Skin epidermis (tissue), 12 donors: ENCODE results near the gene GMCL2.
"Not testable (repeated sequence)": the region's sequence is repeated elsewhere in the genome, so short reads cannot be mapped to it uniquely, and the experiment has no call there.

Experiments
- H3K27ac ChIP-seq, 21 experiments: fragments of 200-600 bp; sonication (generic) in 11 of 21; one replicate each; pipeline ENCODE4 v1.5.0; 2020; ENCODE audit warnings: mild to moderate bottlenecking in 3 of 21, inconsistent platforms in 2 of 21, moderate library complexity in 2 of 21
- H3K4me3 ChIP-seq, 7 experiments: fragments of 200-600 bp; sonication (generic) in 2 of 7; one replicate each; pipeline ENCODE4 v1.5.0; 2020; ENCODE audit warnings: inconsistent platforms in 2 of 7, mild to moderate bottlenecking in 2 of 7, moderate library complexity in 1 of 7

Gene GMCL2

GRCh38 chr5:178208540-178209227, 21.5 kb upstream of the GMCL2 start:
- no peak overlapping the region for H3K4me3 ChIP-seq
- no peak overlapping the region for H3K27ac ChIP-seq

GRCh38 chr5:178207917-178208280, 20.7 kb upstream of the GMCL2 start:
- Histone ChIP-seq H3K27ac (peak overlapping the region in 2 of 21 experiments; percentile 34 to 98), H3K4me3 (no peak overlapping the region)

GRCh38 chr5:178207183-178207916, 20.2 kb upstream of the GMCL2 start:
- H3K27ac ChIP-seq, result peak overlapping the region in 6 of 21 experiments; percentile 29 to 98 (median 82)

DNA sequence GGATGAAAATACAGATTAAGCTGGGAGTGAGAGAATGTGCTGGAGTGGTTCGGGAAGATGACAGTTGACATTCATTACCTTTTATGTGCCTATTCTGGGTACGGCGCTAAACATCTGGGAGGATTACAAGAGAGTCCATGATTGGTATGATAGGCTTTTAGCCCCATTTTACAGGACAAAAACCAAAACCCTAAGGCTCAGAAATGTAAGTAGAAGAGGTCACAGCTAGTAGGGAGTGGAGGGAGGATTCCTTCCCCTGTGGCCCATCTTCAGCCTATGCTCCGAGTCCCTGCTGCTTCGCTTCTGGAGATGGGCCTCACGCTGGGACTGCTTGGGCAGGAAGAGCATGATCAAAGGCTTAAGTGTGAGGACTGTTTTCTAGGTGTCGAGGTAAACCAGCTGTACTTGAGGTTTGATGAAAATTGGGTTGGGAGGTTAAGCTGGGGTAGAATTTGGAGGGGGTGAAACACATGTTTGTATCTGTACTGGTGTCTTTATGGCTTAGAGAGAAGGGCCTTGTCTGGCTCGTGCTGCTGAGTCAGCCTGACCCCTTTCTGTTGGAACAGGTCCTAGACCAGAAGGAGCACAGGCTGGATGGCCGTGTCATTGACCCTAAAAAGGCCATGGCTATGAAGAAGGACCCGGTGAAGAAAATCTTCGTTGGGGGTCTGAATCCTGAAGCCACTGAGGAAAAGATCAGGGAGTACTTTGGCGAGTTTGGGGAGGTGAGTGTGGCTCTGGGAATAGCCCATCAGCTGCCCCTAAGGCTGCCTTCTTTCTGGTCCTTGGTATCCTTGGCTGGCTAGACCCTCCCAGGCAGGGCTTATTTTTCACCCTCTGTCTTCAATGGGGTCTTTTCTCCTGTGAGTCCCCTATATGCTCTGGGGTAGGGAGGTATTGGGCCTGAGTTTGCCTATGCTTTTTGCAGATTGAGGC, 19.3 kb upstream of the GMCL2 start:
- Histone ChIP-seq H3K4me3 (peak overlapping the region; percentile 57 to 100 (median 97)), H3K27ac (peak overlapping the region in 13 of 21 experiments; percentile 10 to 99 (median 95))

More at GRCh38 chr5:178207183-178207916, 20.2 kb upstream of the GMCL2 start:
- H3K4me3 ChIP-seq, result no peak overlapping the region

DNA sequence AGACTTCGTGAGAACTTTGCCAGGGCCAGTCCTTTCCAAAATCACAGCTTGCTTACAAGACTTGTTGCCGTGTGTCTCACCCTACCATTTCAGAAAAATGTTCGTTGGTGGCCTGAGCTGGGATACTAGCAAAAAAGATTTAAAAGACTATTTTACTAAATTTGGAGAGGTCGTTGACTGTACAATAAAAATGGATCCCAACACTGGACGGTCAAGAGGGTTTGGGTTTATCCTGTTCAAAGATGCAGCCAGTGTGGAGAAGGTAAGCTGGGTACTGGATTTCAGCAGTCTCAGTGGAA, 18.5 kb upstream of the GMCL2 start:
- H3K27ac ChIP-seq, result peak overlapping the region; percentile 81 to 99 (median 95)
- peak overlapping the region; percentile 57 to 100 (median 97) for H3K4me3 ChIP-seq

DNA sequence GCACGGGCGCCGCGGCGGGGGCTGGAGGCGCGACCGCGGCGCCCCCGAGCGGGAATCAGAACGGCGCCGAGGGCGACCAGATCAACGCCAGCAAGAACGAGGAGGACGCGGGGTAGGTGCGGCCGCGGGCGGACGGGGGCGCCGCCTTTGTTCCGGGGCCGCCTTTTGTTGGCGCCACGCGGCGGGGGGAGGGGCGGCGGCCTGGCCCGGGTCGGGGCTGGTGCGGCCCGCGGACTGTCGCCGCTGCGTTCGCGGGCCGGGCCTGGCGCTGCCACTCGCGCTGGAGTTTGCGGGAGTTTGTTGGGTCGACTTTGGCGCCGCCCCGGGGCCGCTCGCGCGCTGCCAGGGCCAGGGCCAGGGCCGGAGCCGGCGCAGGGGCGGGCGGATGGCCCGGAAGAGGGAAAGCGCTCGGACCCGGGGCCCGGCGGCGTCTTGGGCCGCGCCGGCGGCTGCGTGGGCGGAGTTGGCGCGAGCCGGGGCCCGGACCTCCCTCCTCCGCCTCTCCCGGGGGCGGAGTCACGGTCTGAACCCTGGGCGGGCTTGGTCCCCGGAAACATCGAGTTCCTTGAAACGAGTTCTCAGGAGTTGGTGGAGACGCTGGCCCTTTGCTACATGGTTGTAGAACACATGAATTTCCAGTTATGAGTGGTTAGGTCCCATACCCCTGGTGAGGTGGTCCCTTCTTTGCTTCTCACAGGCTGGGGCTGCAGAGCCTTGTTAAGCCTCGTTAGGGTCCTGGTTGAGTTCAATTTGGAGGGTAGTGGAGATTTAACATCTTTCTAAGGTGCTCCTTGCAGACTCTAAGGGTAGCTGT, 18.0 kb upstream of the GMCL2 start:
- Histone ChIP-seq H3K4me3 (peak overlapping the region; percentile 57 to 100 (median 97)), H3K27ac (peak overlapping the region; percentile 81 to 99 (median 95))

- Histone ChIP-seq H3K4me3 (peak within 1 kb of the TSS; percentile 57 to 100 (median 97)), H3K27ac (peak within 1 kb of the TSS; percentile 81 to 99 (median 95))
These were observed 17.2 kb upstream of the GMCL2 start, which contains the start of gene HNRNPAB for GRCh38 chr5:178204182-178204934. Gene HNRNPAB (plus strand): TSS chr5:178204533. CDS start chr5:178204838, 305 bp downstream.

DNA sequence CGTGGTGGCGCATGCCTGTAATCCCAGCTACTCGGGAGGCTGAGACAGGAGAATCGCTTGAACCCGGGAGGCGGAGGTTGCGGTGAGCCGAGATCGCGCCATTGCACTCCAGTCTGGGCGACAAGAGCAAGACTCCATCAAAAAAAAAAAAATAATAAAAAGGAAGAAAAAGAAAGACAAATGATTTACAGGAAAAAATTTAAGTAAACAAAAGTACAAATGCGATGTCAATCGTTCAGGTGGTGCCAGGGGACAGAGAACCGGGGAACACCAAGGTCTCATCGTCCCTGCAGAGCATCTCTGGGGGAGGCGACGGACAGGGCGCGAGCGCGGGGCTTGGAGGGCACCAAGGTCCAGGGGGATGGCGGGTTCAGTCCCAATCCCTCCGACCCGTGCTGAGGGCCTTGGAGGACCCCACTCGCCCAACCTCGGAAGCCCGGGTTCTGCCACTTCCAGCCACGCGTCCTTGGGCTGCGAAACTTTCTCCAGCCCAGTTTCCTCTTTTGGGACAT, 16.6 kb upstream of the GMCL2 start:
- Histone ChIP-seq H3K4me3 (peak overlapping the region; percentile 57 to 100 (median 97)), H3K27ac (peak overlapping the region in 20 of 21 experiments; percentile 13 to 99 (median 94))

- H3K4me3 ChIP-seq, result no peak overlapping the region
- no peak overlapping the region for H3K27ac ChIP-seq
These were observed 15.4 kb upstream of the GMCL2 start for GRCh38 chr5:178202541-178202940.

GRCh38 chr5:178201927-178202235, 14.7 kb upstream of the GMCL2 start:
- Histone ChIP-seq H3K4me3 (no peak overlapping the region), H3K27ac (peak overlapping the region in 3 of 21 experiments; percentile 15 to 39 (median 17))

GRCh38 chr5:178201221-178201926, 14.2 kb upstream of the GMCL2 start:
- Histone ChIP-seq H3K27ac (peak overlapping the region in 3 of 21 experiments; percentile 17 to 41 (median 39)), H3K4me3 (no peak overlapping the region)

DNA sequence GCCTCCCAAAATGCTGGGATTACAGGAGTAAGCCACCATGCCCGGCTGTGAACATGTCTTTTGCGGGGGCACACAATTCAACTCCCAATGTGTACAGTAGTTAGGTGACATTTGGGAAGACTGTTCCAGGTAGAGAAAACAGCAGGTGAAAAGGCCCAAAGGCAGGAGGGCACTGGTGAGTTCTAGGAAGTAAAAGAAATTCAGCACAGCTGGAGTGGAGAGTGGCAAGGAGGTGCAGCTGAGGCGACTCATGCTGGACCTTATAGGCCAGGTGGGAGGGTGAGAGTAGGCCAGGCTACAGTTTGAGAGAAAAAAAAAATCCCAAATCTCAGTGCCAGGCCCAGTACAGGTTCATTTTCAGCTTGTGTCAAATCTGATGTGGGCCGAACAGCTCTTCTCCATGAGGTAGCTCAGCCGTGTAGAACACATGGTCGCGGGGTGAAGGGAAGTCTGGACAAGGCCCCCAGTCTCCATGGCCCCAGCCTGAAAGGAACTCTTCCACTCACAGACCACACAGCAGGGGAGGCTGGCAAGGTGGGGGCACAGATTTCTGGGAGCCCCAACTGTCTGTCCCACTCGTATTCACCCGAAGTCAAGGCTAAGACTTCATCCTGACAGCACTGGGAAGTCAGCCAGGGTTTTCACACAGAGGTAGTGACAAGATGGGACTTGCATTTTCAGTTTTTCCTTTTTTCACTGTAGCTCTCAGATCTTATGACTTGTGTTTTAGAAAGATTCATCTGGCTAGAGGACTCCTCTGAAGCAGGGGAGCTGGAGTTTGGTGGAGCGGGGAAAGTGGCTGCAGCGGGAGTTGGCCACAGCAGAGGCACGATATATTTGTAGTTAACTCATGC, 12.6 kb upstream of the GMCL2 start:
- Histone ChIP-seq H3K27ac (peak overlapping the region in 4 of 21 experiments; percentile 0 to 51 (median 22)), H3K4me3 (no peak overlapping the region)

DNA sequence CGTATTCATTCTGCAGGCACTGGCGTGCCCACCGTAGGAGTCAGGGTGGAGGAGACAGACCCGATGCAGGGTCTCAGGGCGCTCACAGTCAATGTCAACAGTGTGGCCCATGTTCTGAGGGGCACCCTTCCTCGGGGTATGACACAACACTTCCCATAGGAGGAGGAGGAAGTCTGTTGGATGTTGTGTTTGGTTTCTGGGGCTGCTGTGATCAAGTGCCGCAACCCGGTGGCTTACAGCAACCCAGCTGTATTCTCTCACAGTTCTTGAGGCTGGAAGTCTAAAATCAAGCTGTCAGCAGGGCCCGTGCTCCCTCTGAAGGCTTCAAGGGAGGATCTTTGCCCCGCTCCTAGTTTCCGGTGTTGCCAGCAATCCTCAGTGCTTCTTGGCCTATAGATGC, 11.5 kb upstream of the GMCL2 start:
- Histone ChIP-seq H3K27ac (no peak overlapping the region), H3K4me3 (no peak overlapping the region)

GRCh38 chr5:178198151-178198550, 11.0 kb upstream of the GMCL2 start:
- H3K4me3 ChIP-seq, H3K27ac ChIP-seq: not testable (repeated sequence)

DNA sequence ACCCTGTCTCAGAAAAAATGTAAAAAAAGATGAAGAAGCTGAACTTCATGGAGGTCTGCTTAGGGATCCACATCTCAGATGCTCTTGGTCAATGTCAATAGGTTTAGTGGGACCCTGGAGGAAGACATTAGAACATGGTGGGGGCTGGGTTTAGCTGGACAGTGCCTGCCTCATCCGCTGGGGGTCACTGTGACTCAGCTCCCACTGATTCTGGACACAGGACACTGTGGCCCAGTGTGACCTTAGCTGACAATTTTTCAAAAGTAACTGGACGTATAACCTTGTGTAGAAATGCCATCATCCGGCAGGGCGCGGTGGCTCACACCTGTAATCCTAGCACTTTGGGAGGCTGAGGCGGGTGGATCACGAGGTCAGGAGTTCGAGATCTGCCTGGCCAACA, 9.8 kb upstream of the GMCL2 start:
- Histone ChIP-seq H3K4me3 (no peak overlapping the region), H3K27ac (no peak overlapping the region)

DNA sequence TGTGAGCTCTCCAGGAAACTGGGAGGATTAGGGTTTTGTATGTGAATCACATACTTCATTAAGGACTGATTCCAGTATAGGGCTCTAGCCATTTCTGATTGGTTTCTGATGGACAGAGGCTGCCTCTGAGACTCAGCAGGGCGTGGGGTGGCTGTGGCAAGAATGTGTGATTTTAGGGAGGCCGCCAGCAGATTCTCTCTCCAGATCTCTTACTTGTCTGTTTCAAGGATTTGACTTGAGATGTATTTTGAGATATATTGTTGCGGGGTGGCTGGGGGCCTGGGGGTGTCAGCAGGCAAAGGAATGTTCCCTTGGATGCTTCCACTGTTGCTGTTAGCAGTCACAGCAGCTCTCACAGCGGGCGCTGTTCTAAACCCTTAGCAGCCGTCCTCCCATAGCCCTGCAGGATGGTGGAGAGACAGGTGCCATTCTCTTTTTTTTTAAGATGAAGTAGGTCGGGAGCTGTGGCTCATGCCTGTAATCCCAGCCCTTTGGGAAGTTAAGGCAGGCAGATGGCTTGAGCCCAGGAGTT, 9.2 kb upstream of the GMCL2 start:
- Histone ChIP-seq H3K4me3 (no peak overlapping the region), H3K27ac (no peak overlapping the region)

DNA sequence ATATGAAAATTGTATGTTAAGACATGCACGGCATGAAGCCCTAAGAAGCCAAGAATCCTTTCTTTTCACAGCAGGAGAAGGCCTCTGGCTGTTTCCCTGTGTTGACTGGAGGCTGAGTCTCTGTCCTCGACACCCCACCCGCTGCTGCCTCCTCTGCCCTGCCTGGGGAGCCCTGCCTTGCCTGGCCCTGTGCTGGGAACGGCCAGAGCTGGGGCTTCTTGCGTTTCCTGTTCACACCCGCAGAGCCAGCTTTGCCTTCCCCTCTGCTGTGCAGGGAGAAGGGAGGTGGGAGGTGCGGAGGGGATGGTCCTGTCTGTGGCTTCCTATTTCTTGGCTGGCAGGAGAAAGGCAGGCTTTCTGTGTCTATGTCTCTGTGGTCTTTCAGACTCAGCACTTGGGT, 6.9 kb upstream of the GMCL2 start:
- Histone ChIP-seq H3K4me3 (no peak overlapping the region), H3K27ac (no peak overlapping the region)
